HepG2 (cell line): ENCODE measurements around the gene THSD8. TPM values are rescaled to one million over a fixed set of nuclear protein-coding genes. Genes with fewer than 3 reads are reported as not detected.

Experiments
- HMG20B ChIP-seq: conservative IDR thresholded peaks from 2 replicates; pipeline ENCODE4 v1.6.1; 2016; ENCODE audit warnings: missing genetic modification reagents, missing compliant biosample characterization
- HMGXB4 ChIP-seq, 2 experiments: sonication (generic) in 1 of 2; formaldehyde crosslinking in 1 of 2; IDR thresholded peaks; 2 replicates each; pipeline versions ENCODE4 v1.4.0 to v1.6.1; 2018 to 2020; ENCODE audit warnings: missing genetic modification reagents in 2 of 2, borderline replicate concordance in 1 of 2, low read depth in 1 of 2, mild to moderate bottlenecking in 1 of 2, missing biosample characterization in 1 of 2
- HNRNPL ChIP-seq: fragments of 200-400 bp; formaldehyde crosslinking; IDR thresholded peaks from 2 replicates; pipeline ENCODE4 v1.6.1; 2017; ENCODE audit warnings: mild to moderate bottlenecking, low read depth, low read length
- ONECUT2 ChIP-seq: sonication (generic); formaldehyde crosslinking; IDR thresholded peaks from 2 replicates; pipeline ENCODE4 v1.4.0; 2020; ENCODE audit warnings: missing genetic modification reagents
- SOX5 ChIP-seq: IDR thresholded peaks from 2 replicates; pipeline ENCODE4 v1.6.1; 2016; ENCODE audit warnings: borderline replicate concordance
- ZBTB40 ChIP-seq, 2 experiments: fragments of 450-650 bp in 1 of 2; sonication (generic) in 1 of 2; formaldehyde crosslinking in 1 of 2; IDR thresholded peaks; 2 replicates each; pipeline versions ENCODE4 v1.6.1 to v1.8.0; 2016 to 2022; ENCODE audit warnings: antibody characterized with exemption in 1 of 2, mild to moderate bottlenecking in 1 of 2, missing genetic modification reagents in 1 of 2
- ZFP91 ChIP-seq: sonication (generic); formaldehyde crosslinking; IDR thresholded peaks from 2 replicates; pipeline ENCODE4 v1.9.0; 2022; ENCODE audit warnings: missing genetic modification reagents, mild to moderate bottlenecking, borderline replicate concordance
- ZNF235 ChIP-seq: sonication (generic); formaldehyde crosslinking; IDR thresholded peaks from 2 replicates; pipeline ENCODE4 v1.8.1; 2023; ENCODE audit warnings: mild to moderate bottlenecking, missing genetic modification reagents, borderline replicate concordance
- ZSCAN31 ChIP-seq: sonication (generic); formaldehyde crosslinking; IDR thresholded peaks from 2 replicates; pipeline ENCODE4 v1.5.0; 2020; ENCODE audit warnings: low read depth, mild to moderate bottlenecking, missing genetic modification reagents
- polyA plus RNA-seq, 8 experiments: library from polyadenylated mRNA; depleted of rRNA in 3 of 8; stranded (reverse) in 7 of 8; unstranded in 1 of 8; fragments of >200 nt; fragmentation: Illumina TruSeq in 4 of 8; extraction: Trizol in 4 of 8; gene quantifications; 2 replicates each; pipeline versions ENCODE4 v1.2.1 to v1.2.3, GENCODE V29; 2011 to 2016; ENCODE audit warnings: low read depth in 4 of 8, missing spikeins in 1 of 8, mixed read lengths in 1 of 8; ENCODE audit not compliant: insufficient read depth in 1 of 8
- total RNA-seq, 5 experiments: library from RNA; depleted of rRNA; stranded (reverse); fragments of >200 nt; fragmentation: Illumina TruSeq; extraction: Trizol; gene quantifications; 2 replicates each; pipeline ENCODE4 v1.2.3, GENCODE V29; 2016; ENCODE audit warnings: low read depth in 1 of 5

THSD8 gene
- total and polyA plus RNA-seq, 2 of the 13 experiments (the other 11 are each of a cell fraction or from before 2014, with no cell fraction given) = 4.8 to 14.9 TPM

- TF ChIP-seq HMGXB4 (CRISPR knock-in tag; IDR thresholded peaks at IDR 0.05; ENCODE audit: borderline replicate concordance in 1 of 2, low read depth in 1 of 2) = peak; percentile 95 to 98
- TF ChIP-seq ZBTB40 (IDR thresholded peaks at IDR 0.05) = no peak
- 0 out of 2 replicates have a peak, but pooled peaks have one; percentile 49 for TF ChIP-seq ZBTB40 (CRISPR knock-in tag; IDR thresholded peaks at IDR 0.05)
- no peak for TF ChIP-seq HMG20B (CRISPR knock-in tag)
- peak; percentile 90 for TF ChIP-seq ZFP91 (CRISPR knock-in tag)
- 0 out of 2 replicates have a peak, but pooled peaks have one; percentile 66 for TF ChIP-seq HNRNPL
- TF ChIP-seq ZSCAN31 (CRISPR knock-in tag) = peak; percentile 60; the same call in 1 of the 2 replicates
- TF ChIP-seq ZNF235 (CRISPR knock-in tag) = no peak
- TF ChIP-seq ONECUT2 (CRISPR knock-in tag) = no peak
- 0 out of 2 replicates have a peak, but pooled peaks have one; percentile 24 for TF ChIP-seq SOX5
Observed at GRCh38 chr19:12766051-12766521, 35.8 kb upstream of the THSD8 start (continued).
